ENCODE measurements around the gene SIK3.

- TF ChIP-seq, protein P1, sequence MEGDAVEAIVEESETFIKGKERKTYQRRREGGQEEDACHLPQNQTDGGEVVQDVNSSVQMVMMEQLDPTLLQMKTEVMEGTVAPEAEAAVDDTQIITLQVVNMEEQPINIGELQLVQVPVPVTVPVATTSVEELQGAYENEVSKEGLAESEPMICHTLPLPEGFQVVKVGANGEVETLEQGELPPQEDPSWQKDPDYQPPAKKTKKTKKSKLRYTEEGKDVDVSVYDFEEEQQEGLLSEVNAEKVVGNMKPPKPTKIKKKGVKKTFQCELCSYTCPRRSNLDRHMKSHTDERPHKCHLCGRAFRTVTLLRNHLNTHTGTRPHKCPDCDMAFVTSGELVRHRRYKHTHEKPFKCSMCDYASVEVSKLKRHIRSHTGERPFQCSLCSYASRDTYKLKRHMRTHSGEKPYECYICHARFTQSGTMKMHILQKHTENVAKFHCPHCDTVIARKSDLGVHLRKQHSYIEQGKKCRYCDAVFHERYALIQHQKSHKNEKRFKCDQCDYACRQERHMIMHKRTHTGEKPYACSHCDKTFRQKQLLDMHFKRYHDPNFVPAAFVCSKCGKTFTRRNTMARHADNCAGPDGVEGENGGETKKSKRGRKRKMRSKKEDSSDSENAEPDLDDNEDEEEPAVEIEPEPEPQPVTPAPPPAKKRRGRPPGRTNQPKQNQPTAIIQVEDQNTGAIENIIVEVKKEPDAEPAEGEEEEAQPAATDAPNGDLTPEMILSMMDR (IDR thresholded peaks at IDR 0.05), result no peak
- no peak for TF ChIP-seq CHD2 (IDR thresholded peaks at IDR 0.05; ENCODE audit: low read length, partially characterized antibody)
- TF ChIP-seq EZH2phosphoT487 (IDR thresholded peaks at IDR 0.05; ENCODE audit: borderline replicate concordance, low read depth), result no peak
- no peak for TF ChIP-seq RXRA (IDR thresholded peaks at IDR 0.05; ENCODE audit: borderline replicate concordance, low read depth)
- TF ChIP-seq FOXM1 (IDR thresholded peaks at IDR 0.05; ENCODE audit: low read depth), result no peak
- TF ChIP-seq, protein P2, sequence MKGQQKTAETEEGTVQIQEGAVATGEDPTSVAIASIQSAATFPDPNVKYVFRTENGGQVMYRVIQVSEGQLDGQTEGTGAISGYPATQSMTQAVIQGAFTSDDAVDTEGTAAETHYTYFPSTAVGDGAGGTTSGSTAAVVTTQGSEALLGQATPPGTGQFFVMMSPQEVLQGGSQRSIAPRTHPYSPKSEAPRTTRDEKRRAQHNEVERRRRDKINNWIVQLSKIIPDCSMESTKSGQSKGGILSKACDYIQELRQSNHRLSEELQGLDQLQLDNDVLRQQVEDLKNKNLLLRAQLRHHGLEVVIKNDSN (IDR thresholded peaks at IDR 0.05; ENCODE audit: borderline replicate concordance, low read depth), result no peak
- no peak for TF ChIP-seq GABPA (IDR thresholded peaks at IDR 0.05; ENCODE audit: low read depth)
- no peak for TF ChIP-seq TAF1 (IDR thresholded peaks at IDR 0.05; ENCODE audit: borderline replicate concordance, low read depth, low read length)
Measured at GRCh38 chr11:116847612-116848011, 250.6 kb downstream of the SIK3 start.
